GM23338 (cell line): Measurements from ENCODE around the gene SLC15A4. TPM values are rescaled to one million over a fixed set of nuclear protein-coding genes. Genes with fewer than 3 reads are reported as not detected.

ENCODE experiments used
- ATAC-seq: fragments of 200-7000 bp; cut with Tn5 transposase; 3 replicates; pipeline ENCODE4 v1.9.1; 2020
- DNase-seq: peaks from one replicate; pipeline ENCODE4 v3.0.0-alpha.2; 2015; ENCODE audit warnings: low spot score
- H2AFZ ChIP-seq: fragments of 200-600 bp; sonication (generic); 2 replicates; pipeline ENCODE4 v1.8.0; 2016; ENCODE audit warnings: antibody characterized with exemption, mild to moderate bottlenecking, moderate library complexity
- H3F3A ChIP-seq: fragments of 200-600 bp; sonication (generic); replicated peaks from 2 replicates; pipeline ENCODE4 v1.8.0; 2017; ENCODE audit warnings: antibody characterized with exemption, mixed run types, low read depth
- H3K27ac ChIP-seq: fragments of 200-600 bp; sonication (generic); 2 replicates; pipeline ENCODE4 v1.6.1; 2016; ENCODE audit warnings: low read depth
- H3K27me3 ChIP-seq: fragments of 200-600 bp; sonication (generic); 2 replicates; pipeline ENCODE4 v1.8.0; 2016; ENCODE audit warnings: mild to moderate bottlenecking, mixed run types, moderate library complexity; ENCODE audit not compliant: insufficient read depth
- H3K36me3 ChIP-seq: fragments of 200-600 bp; sonication (generic); 2 replicates; pipeline ENCODE4 v1.8.0; 2016; ENCODE audit warnings: mild to moderate bottlenecking; ENCODE audit not compliant: insufficient read depth
- H3K4me1 ChIP-seq: fragments of 200-600 bp; sonication (generic); 2 replicates; pipeline ENCODE4 v1.8.0; 2016; ENCODE audit warnings: mild to moderate bottlenecking, moderate library complexity; ENCODE audit not compliant: insufficient read depth
- H3K4me2 ChIP-seq: fragments of 200-600 bp; sonication (generic); 2 replicates; pipeline ENCODE4 v1.7.1; 2017; ENCODE audit warnings: mixed run types
- H3K4me3 ChIP-seq: fragments of 200-600 bp; sonication (generic); 2 replicates; pipeline ENCODE4 v1.6.1; 2016; ENCODE audit warnings: mixed run types
- H3K79me2 ChIP-seq: fragments of 200-600 bp; sonication (generic); replicated peaks from 2 replicates; pipeline ENCODE4 v1.8.0; 2017; ENCODE audit warnings: mild to moderate bottlenecking; ENCODE audit not compliant: insufficient read depth
- H3K9me2 ChIP-seq: fragments of 200-600 bp; sonication (generic); 2 replicates; pipeline ENCODE4 v1.8.0; 2017; ENCODE audit not compliant: insufficient read depth
- H4K20me1 ChIP-seq: fragments of 200-600 bp; sonication (generic); replicated peaks from 2 replicates; pipeline ENCODE4 v1.8.0; 2017; ENCODE audit warnings: mild to moderate bottlenecking; ENCODE audit not compliant: insufficient read depth
- H3K27ac Mint-ChIP-seq: 2 replicates; pipeline ENCODE4 v1.8.0; 2020; ENCODE audit warnings: inconsistent platforms, mild to moderate bottlenecking, moderate library complexity, mixed read lengths
- H3K27me3 Mint-ChIP-seq: 3 replicates; pipeline ENCODE4 v1.8.0; 2022; ENCODE audit warnings: low read depth, mild to moderate bottlenecking, moderate library complexity, mixed read lengths, inconsistent platforms; ENCODE audit not compliant: insufficient read depth, poor library complexity
- H3K36me3 Mint-ChIP-seq: 3 replicates; pipeline ENCODE4 v1.8.0; 2021; ENCODE audit warnings: low read depth, mild to moderate bottlenecking, inconsistent platforms, moderate library complexity, mixed read lengths
- H3K4me1 Mint-ChIP-seq: 3 replicates; pipeline ENCODE4 v1.8.0; 2020; ENCODE audit warnings: mild to moderate bottlenecking, inconsistent platforms, mixed read lengths
- H3K4me3 Mint-ChIP-seq: 3 replicates; pipeline ENCODE4 v1.8.0; 2021; ENCODE audit warnings: moderate library complexity, mild to moderate bottlenecking, inconsistent platforms, mixed read lengths
- H3K9me3 Mint-ChIP-seq: 3 replicates; pipeline ENCODE4 v1.8.0; 2020; ENCODE audit warnings: moderate library complexity, mild to moderate bottlenecking, inconsistent platforms, mixed read lengths
- EZH2 ChIP-seq: fragments of 200-600 bp; sonication (generic); IDR thresholded peaks from one replicate; pipeline ENCODE4 v1.8.0; 2017; ENCODE audit warnings: antibody characterized with exemption, mild to moderate bottlenecking, low read depth; ENCODE audit not compliant: unreplicated experiment
- NANOG ChIP-seq: IDR thresholded peaks from 2 replicates; pipeline ENCODE4 v1.6.1; 2016; ENCODE audit warnings: antibody characterized with exemption, borderline replicate concordance
- POLR2AphosphoS5 ChIP-seq: IDR thresholded peaks from 2 replicates; pipeline ENCODE4 v1.6.1; 2016; ENCODE audit warnings: antibody characterized with exemption, low read depth
- STAT1 ChIP-seq: IDR thresholded peaks from one replicate; pipeline ENCODE4 v1.6.1; 2016; ENCODE audit warnings: antibody characterized with exemption; ENCODE audit not compliant: unreplicated experiment
- ZNF331 ChIP-seq: fragments of 250-450 bp; sonication (Bioruptor Pico); IDR thresholded peaks from 2 replicates; pipeline ENCODE4 v1.5.0; 2020; ENCODE audit warnings: low read depth, mild to moderate bottlenecking, moderate library complexity
- polyA plus RNA-seq: library from polyadenylated mRNA; unstranded; fragments of >200 nt; fragmentation: Nextera tagmentation; extraction: Ambion mirVana; gene quantifications from 2 replicates; pipeline ENCODE4 v1.2.1, GENCODE V29; 2016
- total RNA-seq: library from RNA; depleted of rRNA; stranded (reverse); fragments of >200 nt; shearing (Covaris generic); gene quantifications from 2 replicates; pipeline ENCODE4 v1.2.3, GENCODE V29; 2014
- TF ChIP-seq, protein P1 (sequence below): fragments of 250-450 bp; sonication (Bioruptor Pico); IDR thresholded peaks from 2 replicates; pipeline ENCODE4 v1.5.0; 2020; ENCODE audit warnings: mild to moderate bottlenecking, moderate library complexity
- TF ChIP-seq, protein P2 (sequence below), 2 experiments: fragments of 200-600 bp in 1 of 2; sonication (generic) in 1 of 2; conservative IDR thresholded peaks; 2 replicates each; pipeline versions ENCODE4 v1.5.1 to v1.6.1; 2016 to 2017; ENCODE audit warnings: antibody characterized with exemption in 2 of 2, low read depth in 2 of 2, mild to moderate bottlenecking in 2 of 2, moderate library complexity in 1 of 2
- TF ChIP-seq, protein P3 (sequence below): IDR thresholded peaks from one replicate; pipeline ENCODE4 v1.6.1; 2018; ENCODE audit warnings: antibody characterized with exemption; ENCODE audit not compliant: unreplicated experiment

SLC15A4 gene
- total and polyA plus RNA-seq, 2 experiments from 2014 or later = 7.7 to 30.3 TPM

DNA sequence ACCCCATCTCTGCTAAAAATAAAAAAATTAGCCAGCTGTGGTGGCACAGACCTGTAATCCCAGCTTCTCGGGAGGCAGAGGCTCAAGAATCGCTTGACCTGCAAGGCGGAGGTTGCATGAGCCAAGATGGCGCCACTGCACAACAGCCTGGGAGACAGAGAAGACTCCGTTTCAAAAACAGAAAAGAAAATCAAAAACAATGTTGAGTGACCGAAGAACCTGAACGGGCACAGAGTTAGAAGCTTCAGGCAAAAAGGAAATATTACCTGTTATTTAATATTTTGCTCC, 33.0 kb upstream of the SLC15A4 start (continued):
- TF ChIP-seq, protein P1, sequence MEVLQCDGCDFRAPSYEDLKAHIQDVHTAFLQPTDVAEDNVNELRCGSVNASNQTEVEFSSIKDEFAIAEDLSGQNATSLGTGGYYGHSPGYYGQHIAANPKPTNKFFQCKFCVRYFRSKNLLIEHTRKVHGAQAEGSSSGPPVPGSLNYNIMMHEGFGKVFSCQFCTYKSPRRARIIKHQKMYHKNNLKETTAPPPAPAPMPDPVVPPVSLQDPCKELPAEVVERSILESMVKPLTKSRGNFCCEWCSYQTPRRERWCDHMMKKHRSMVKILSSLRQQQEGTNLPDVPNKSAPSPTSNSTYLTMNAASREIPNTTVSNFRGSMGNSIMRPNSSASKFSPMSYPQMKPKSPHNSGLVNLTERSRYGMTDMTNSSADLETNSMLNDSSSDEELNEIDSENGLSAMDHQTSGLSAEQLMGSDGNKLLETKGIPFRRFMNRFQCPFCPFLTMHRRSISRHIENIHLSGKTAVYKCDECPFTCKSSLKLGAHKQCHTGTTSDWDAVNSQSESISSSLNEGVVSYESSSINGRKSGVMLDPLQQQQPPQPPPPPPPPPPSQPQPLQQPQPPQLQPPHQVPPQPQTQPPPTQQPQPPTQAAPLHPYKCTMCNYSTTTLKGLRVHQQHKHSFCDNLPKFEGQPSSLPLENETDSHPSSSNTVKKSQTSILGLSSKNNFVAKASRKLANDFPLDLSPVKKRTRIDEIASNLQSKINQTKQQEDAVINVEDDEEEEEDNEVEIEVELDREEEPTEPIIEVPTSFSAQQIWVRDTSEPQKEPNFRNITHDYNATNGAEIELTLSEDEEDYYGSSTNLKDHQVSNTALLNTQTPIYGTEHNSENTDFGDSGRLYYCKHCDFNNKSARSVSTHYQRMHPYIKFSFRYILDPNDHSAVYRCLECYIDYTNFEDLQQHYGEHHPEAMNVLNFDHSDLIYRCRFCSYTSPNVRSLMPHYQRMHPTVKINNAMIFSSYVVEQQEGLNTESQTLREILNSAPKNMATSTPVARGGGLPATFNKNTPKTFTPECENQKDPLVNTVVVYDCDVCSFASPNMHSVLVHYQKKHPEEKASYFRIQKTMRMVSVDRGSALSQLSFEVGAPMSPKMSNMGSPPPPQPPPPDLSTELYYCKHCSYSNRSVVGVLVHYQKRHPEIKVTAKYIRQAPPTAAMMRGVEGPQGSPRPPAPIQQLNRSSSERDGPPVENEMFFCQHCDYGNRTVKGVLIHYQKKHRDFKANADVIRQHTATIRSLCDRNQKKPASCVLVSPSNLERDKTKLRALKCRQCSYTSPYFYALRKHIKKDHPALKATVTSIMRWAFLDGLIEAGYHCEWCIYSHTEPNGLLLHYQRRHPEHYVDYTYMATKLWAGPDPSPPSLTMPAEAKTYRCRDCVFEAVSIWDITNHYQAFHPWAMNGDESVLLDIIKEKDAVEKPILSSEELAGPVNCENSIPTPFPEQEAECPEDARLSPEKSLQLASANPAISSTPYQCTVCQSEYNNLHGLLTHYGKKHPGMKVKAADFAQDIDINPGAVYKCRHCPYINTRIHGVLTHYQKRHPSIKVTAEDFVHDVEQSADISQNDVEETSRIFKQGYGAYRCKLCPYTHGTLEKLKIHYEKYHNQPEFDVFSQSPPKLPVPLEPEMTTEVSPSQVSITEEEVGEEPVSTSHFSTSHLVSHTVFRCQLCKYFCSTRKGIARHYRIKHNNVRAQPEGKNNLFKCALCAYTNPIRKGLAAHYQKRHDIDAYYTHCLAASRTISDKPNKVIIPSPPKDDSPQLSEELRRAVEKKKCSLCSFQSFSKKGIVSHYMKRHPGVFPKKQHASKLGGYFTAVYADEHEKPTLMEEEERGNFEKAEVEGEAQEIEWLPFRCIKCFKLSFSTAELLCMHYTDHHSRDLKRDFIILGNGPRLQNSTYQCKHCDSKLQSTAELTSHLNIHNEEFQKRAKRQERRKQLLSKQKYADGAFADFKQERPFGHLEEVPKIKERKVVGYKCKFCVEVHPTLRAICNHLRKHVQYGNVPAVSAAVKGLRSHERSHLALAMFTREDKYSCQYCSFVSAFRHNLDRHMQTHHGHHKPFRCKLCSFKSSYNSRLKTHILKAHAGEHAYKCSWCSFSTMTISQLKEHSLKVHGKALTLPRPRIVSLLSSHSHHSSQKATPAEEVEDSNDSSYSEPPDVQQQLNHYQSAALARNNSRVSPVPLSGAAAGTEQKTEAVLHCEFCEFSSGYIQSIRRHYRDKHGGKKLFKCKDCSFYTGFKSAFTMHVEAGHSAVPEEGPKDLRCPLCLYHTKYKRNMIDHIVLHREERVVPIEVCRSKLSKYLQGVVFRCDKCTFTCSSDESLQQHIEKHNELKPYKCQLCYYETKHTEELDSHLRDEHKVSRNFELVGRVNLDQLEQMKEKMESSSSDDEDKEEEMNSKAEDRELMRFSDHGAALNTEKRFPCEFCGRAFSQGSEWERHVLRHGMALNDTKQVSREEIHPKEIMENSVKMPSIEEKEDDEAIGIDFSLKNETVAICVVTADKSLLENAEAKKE (CRISPR knock-in tag) = no peak
- TF ChIP-seq STAT1 = no peak
- no peak for TF ChIP-seq NANOG
- TF ChIP-seq POLR2AphosphoS5 = no peak
- no peak for TF ChIP-seq EZH2
- TF ChIP-seq ZNF331 (CRISPR knock-in tag) = no peak
- TF ChIP-seq, protein P2, sequence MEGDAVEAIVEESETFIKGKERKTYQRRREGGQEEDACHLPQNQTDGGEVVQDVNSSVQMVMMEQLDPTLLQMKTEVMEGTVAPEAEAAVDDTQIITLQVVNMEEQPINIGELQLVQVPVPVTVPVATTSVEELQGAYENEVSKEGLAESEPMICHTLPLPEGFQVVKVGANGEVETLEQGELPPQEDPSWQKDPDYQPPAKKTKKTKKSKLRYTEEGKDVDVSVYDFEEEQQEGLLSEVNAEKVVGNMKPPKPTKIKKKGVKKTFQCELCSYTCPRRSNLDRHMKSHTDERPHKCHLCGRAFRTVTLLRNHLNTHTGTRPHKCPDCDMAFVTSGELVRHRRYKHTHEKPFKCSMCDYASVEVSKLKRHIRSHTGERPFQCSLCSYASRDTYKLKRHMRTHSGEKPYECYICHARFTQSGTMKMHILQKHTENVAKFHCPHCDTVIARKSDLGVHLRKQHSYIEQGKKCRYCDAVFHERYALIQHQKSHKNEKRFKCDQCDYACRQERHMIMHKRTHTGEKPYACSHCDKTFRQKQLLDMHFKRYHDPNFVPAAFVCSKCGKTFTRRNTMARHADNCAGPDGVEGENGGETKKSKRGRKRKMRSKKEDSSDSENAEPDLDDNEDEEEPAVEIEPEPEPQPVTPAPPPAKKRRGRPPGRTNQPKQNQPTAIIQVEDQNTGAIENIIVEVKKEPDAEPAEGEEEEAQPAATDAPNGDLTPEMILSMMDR (conservative IDR thresholded peaks at IDR 0.05; ENCODE audit: low read depth in 2 of 2) = no peak

DNA sequence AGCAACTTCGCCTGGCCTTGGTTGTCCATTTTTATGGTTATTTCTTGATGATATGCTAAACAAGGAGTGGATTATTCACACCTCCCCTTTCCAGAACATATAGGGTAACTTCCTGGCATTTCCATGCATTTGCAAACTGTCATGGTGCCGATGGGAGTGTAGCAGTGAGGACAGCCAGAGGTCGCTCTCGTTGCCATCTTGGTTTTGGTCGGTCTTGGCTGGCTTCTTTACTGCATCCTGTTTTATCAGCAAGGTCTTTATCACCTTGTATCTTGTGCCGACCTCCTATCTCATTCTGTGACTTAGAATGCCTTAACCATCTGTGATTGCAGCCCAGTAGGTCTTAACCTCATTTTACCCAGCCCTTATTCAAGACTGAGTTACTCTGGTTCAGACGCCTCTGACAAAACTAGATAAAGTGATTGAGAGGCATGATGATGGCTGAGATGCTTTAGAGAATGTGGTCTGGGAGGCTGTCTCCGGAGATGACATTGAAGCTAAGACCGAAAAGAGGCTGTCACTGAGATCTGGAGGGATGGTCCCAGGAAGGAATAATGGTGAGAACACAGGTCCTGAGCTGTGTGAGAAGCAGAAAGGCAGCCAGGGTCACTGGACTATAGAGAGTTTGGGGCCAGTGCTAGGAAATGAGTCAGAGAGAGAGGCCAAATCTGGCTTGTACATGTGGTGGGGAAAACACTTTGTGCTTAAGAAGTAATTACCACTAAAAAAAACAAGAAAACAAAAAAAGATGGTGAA, 32.5 kb upstream of the SLC15A4 start:
- H3K27me3 Mint-ChIP-seq = peaks cover 14% of the 10 kb centered on the region
- TF ChIP-seq, protein P3, sequence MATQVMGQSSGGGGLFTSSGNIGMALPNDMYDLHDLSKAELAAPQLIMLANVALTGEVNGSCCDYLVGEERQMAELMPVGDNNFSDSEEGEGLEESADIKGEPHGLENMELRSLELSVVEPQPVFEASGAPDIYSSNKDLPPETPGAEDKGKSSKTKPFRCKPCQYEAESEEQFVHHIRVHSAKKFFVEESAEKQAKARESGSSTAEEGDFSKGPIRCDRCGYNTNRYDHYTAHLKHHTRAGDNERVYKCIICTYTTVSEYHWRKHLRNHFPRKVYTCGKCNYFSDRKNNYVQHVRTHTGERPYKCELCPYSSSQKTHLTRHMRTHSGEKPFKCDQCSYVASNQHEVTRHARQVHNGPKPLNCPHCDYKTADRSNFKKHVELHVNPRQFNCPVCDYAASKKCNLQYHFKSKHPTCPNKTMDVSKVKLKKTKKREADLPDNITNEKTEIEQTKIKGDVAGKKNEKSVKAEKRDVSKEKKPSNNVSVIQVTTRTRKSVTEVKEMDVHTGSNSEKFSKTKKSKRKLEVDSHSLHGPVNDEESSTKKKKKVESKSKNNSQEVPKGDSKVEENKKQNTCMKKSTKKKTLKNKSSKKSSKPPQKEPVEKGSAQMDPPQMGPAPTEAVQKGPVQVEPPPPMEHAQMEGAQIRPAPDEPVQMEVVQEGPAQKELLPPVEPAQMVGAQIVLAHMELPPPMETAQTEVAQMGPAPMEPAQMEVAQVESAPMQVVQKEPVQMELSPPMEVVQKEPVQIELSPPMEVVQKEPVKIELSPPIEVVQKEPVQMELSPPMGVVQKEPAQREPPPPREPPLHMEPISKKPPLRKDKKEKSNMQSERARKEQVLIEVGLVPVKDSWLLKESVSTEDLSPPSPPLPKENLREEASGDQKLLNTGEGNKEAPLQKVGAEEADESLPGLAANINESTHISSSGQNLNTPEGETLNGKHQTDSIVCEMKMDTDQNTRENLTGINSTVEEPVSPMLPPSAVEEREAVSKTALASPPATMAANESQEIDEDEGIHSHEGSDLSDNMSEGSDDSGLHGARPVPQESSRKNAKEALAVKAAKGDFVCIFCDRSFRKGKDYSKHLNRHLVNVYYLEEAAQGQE = no peak
- TF ChIP-seq ZNF331 (CRISPR knock-in tag) = no peak

More for the DNA sequence above, 32.5 kb upstream of the SLC15A4 start:
- H3K4me2 ChIP-seq = no peak overlapping the region
- no peak overlapping the region; the same call in 2 of the 3 replicates for H3K4me3 Mint-ChIP-seq
- peaks cover 6% of the 10 kb centered on the region for H3K4me1 Mint-ChIP-seq
- no peak overlapping the region for H2AFZ ChIP-seq
- no peak overlapping the region for H3K4me3 ChIP-seq
- H3K4me1 ChIP-seq = no peaks in the 10 kb centered on the region
- H4K20me1 ChIP-seq = no peaks in the 10 kb centered on the region
- H3K27ac Mint-ChIP-seq = no peak overlapping the region
- H3K36me3 Mint-ChIP-seq = peaks cover 26% of the 10 kb centered on the region
- H3K27me3 ChIP-seq = peaks cover 7% of the 10 kb centered on the region; the same call in 1 of the 2 replicates
- H3K79me2 ChIP-seq = no peaks in the 10 kb centered on the region
- ATAC-seq (no peak), DNase-seq (no peak)
- peaks cover 82% of the 10 kb centered on the region for H3K9me3 Mint-ChIP-seq
- no peaks in the 10 kb centered on the region; the same call in 1 of the 2 replicates for H3K9me2 ChIP-seq
- H3K36me3 ChIP-seq = no peaks in the 10 kb centered on the region
- no peaks in the 10 kb centered on the region for H3F3A ChIP-seq
- H3K27ac ChIP-seq = no peak overlapping the region
